ENCODE data around the gene ITPKC.

DNA sequence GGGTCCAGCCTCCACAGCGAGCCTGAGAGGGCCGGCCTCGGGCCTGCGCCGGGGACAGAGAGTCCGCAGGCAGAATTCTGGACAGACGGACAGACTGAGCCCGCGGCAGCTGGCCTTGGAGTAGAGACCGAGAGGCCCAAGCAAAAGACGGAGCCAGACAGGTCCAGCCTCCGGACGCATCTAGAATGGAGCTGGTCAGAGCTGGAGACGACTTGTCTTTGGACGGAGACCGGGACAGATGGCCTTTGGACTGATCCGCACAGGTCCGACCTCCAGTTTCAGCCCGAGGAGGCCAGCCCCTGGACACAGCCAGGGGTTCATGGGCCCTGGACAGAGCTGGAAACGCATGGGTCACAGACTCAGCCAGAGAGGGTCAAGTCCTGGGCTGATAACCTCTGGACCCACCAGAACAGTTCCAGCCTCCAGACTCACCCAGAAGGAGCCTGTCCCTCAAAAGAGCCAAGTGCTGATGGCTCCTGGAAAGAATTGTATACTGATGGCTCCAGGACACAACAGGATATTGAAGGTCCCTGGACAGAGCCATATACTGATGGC, 490 bp downstream of the ITPKC start:
- TF ChIP-seq, protein P1, sequence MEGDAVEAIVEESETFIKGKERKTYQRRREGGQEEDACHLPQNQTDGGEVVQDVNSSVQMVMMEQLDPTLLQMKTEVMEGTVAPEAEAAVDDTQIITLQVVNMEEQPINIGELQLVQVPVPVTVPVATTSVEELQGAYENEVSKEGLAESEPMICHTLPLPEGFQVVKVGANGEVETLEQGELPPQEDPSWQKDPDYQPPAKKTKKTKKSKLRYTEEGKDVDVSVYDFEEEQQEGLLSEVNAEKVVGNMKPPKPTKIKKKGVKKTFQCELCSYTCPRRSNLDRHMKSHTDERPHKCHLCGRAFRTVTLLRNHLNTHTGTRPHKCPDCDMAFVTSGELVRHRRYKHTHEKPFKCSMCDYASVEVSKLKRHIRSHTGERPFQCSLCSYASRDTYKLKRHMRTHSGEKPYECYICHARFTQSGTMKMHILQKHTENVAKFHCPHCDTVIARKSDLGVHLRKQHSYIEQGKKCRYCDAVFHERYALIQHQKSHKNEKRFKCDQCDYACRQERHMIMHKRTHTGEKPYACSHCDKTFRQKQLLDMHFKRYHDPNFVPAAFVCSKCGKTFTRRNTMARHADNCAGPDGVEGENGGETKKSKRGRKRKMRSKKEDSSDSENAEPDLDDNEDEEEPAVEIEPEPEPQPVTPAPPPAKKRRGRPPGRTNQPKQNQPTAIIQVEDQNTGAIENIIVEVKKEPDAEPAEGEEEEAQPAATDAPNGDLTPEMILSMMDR (IDR thresholded peaks at IDR 0.05; ENCODE audit: borderline replicate concordance, extremely low read depth, low read length, poor library complexity, severe bottlenecking): no peak
- TF ChIP-seq EZH2 (IDR thresholded peaks at IDR 0.05; ENCODE audit: borderline replicate concordance, low read depth, low read length, severe bottlenecking): no peak
